ENCODE results near the gene CTNNA3. TPM values are rescaled to one million over a fixed set of nuclear protein-coding genes. Genes with fewer than 3 reads are reported as not detected.

CTNNA3 gene
- total and polyA plus RNA-seq, 4 donors = 0.16 to 2.4 (median 1.4) TPM

- Histone ChIP-seq H3K27me3 (ENCODE audit: control insufficient read depth in 4 of 4, insufficient read depth in 4 of 4, low read length in 3 of 4) (no peaks in the 10 kb centered on the region), H3K4me3 (ENCODE audit: low read depth in 1 of 3, low read length in 3 of 3) (no peak overlapping the region), H3K27ac (ENCODE audit: low read depth in 1 of 2, low read length in 2 of 2) (no peak overlapping the region), H3K36me3 (ENCODE audit: control insufficient read depth in 4 of 4, insufficient read depth in 3 of 4, low read depth in 1 of 4, low read length in 3 of 4) (no peaks in the 10 kb centered on the region), H3K9ac (ENCODE audit: low read depth in 1 of 2, low read length in 2 of 2) (no peak overlapping the region), H3K4me1 (ENCODE audit: control insufficient read depth in 4 of 4, insufficient read depth in 4 of 4, low read length in 3 of 4) (no peaks in the 10 kb centered on the region), H3K9me3 (ENCODE audit: control insufficient read depth in 4 of 4, low read length in 3 of 4) (no peaks in the 10 kb centered on the region)
- 93% methylated on average over 3 of the region's 3 CpGs for WGBS
- DNase-seq (ENCODE audit: low spot score) = no peak
- TF ChIP-seq, protein P1, sequence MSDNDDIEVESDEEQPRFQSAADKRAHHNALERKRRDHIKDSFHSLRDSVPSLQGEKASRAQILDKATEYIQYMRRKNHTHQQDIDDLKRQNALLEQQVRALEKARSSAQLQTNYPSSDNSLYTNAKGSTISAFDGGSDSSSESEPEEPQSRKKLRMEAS (IDR thresholded peaks at IDR 0.05) = no peak
- TF ChIP-seq YY1 (IDR thresholded peaks at IDR 0.05) = no peak
- no peak for TF ChIP-seq FOXA2 (IDR thresholded peaks at IDR 0.05)
- TF ChIP-seq REST (IDR thresholded peaks at IDR 0.05) = no peak
Measured at GRCh38 chr10:66780796-66781195, 915.2 kb downstream of the CTNNA3 start.

DNA sequence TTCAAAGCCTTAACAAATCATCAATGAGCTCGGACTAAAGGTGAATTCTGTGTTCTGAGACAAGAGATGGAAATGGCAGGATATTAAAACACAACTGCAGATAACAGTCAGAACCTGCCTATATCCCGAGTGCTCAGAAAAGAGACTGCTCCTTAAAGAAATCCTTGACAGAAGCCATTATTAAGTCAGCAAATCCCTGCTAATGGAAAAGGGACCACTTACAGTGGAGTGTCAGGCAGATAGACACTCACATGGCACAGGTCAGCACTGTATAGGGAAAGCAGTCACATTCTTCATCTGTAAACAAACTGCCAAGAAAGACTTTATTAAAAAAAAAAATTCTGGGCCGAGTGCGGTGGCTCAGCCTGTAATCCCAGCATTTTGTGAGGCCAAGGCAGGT, 917.6 kb downstream of the CTNNA3 start:
- Histone ChIP-seq H3K9me3 (ENCODE audit: control insufficient read depth in 4 of 4, low read length in 3 of 4) (no peaks in the 10 kb centered on the region), H3K36me3 (ENCODE audit: control insufficient read depth in 4 of 4, insufficient read depth in 3 of 4, low read depth in 1 of 4, low read length in 3 of 4) (no peaks in the 10 kb centered on the region), H3K27ac (ENCODE audit: low read depth in 1 of 2, low read length in 2 of 2) (no peak overlapping the region), H3K27me3 (ENCODE audit: control insufficient read depth in 4 of 4, insufficient read depth in 4 of 4, low read length in 3 of 4) (no peaks in the 10 kb centered on the region), H3K9ac (ENCODE audit: low read depth in 1 of 2, low read length in 2 of 2) (no peak overlapping the region), H3K4me3 (ENCODE audit: low read depth in 1 of 3, low read length in 3 of 3) (no peak overlapping the region), H3K4me1 (ENCODE audit: control insufficient read depth in 4 of 4, insufficient read depth in 4 of 4, low read length in 3 of 4) (no peaks in the 10 kb centered on the region)
- no peak for DNase-seq (ENCODE audit: low spot score)
- TF ChIP-seq GABPA (IDR thresholded peaks at IDR 0.05 in 1 of 2, conservative IDR thresholded peaks at IDR 0.05 in 1 of 2) (no peak), NR2F2 (IDR thresholded peaks at IDR 0.05) (no peak), EGR1 (IDR thresholded peaks at IDR 0.05; ENCODE audit: low read depth in 2 of 2) (no peak), YY1 (IDR thresholded peaks at IDR 0.05) (no peak)
- 82% methylated on average over 4 of the region's 4 CpGs for WGBS

- no peaks in the 10 kb centered on the region for H3K27me3 ChIP-seq (ENCODE audit: control insufficient read depth in 4 of 4, insufficient read depth in 4 of 4, low read length in 3 of 4)
- WGBS = 91% methylated on average over 2 of the region's 2 CpGs
- no peaks in the 10 kb centered on the region for H3K36me3 ChIP-seq (ENCODE audit: control insufficient read depth in 4 of 4, insufficient read depth in 3 of 4, low read depth in 1 of 4, low read length in 3 of 4)
- H3K4me1 ChIP-seq (ENCODE audit: control insufficient read depth in 4 of 4, insufficient read depth in 4 of 4, low read length in 3 of 4) = no peaks in the 10 kb centered on the region
- H3K4me3 ChIP-seq (ENCODE audit: low read depth in 1 of 3, low read length in 3 of 3) = no peak overlapping the region
- H3K27ac ChIP-seq (ENCODE audit: low read depth in 1 of 2, low read length in 2 of 2) = no peak overlapping the region
- no peaks in the 10 kb centered on the region for H3K9me3 ChIP-seq (ENCODE audit: control insufficient read depth in 4 of 4, low read length in 3 of 4)
- TF ChIP-seq GABPA (IDR thresholded peaks at IDR 0.05 in 1 of 2, conservative IDR thresholded peaks at IDR 0.05 in 1 of 2) (no peak), RXRA (IDR thresholded peaks at IDR 0.05) (no peak), SP1 (IDR thresholded peaks at IDR 0.05) (no peak), EGR1 (IDR thresholded peaks at IDR 0.05; ENCODE audit: low read depth in 2 of 2) (no peak), YY1 (IDR thresholded peaks at IDR 0.05) (no peak), NR2F2 (IDR thresholded peaks at IDR 0.05) (no peak), TAF1 (conservative IDR thresholded peaks at IDR 0.05) (no peak), REST (IDR thresholded peaks at IDR 0.05) (no peak), HNF4A (conservative IDR thresholded peaks at IDR 0.05) (no peak)
- TF ChIP-seq, protein P2, sequence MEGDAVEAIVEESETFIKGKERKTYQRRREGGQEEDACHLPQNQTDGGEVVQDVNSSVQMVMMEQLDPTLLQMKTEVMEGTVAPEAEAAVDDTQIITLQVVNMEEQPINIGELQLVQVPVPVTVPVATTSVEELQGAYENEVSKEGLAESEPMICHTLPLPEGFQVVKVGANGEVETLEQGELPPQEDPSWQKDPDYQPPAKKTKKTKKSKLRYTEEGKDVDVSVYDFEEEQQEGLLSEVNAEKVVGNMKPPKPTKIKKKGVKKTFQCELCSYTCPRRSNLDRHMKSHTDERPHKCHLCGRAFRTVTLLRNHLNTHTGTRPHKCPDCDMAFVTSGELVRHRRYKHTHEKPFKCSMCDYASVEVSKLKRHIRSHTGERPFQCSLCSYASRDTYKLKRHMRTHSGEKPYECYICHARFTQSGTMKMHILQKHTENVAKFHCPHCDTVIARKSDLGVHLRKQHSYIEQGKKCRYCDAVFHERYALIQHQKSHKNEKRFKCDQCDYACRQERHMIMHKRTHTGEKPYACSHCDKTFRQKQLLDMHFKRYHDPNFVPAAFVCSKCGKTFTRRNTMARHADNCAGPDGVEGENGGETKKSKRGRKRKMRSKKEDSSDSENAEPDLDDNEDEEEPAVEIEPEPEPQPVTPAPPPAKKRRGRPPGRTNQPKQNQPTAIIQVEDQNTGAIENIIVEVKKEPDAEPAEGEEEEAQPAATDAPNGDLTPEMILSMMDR (IDR thresholded peaks at IDR 0.05; ENCODE audit: low read depth, low read length, missing input control) = no peak
- TF ChIP-seq, protein P1 (IDR thresholded peaks at IDR 0.05) = no peak
- TF ChIP-seq, protein P3, sequence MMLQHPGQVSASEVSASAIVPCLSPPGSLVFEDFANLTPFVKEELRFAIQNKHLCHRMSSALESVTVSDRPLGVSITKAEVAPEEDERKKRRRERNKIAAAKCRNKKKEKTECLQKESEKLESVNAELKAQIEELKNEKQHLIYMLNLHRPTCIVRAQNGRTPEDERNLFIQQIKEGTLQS (IDR thresholded peaks at IDR 0.05) = no peak
- TF ChIP-seq, protein P4, sequence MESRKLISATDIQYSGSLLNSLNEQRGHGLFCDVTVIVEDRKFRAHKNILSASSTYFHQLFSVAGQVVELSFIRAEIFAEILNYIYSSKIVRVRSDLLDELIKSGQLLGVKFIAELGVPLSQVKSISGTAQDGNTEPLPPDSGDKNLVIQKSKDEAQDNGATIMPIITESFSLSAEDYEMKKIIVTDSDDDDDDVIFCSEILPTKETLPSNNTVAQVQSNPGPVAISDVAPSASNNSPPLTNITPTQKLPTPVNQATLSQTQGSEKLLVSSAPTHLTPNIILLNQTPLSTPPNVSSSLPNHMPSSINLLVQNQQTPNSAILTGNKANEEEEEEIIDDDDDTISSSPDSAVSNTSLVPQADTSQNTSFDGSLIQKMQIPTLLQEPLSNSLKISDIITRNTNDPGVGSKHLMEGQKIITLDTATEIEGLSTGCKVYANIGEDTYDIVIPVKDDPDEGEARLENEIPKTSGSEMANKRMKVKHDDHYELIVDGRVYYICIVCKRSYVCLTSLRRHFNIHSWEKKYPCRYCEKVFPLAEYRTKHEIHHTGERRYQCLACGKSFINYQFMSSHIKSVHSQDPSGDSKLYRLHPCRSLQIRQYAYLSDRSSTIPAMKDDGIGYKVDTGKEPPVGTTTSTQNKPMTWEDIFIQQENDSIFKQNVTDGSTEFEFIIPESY (IDR thresholded peaks at IDR 0.05) = no peak
- DNase-seq (ENCODE audit: low spot score) = no peak
- H3K9ac ChIP-seq (ENCODE audit: low read depth in 1 of 2, low read length in 2 of 2) = no peak overlapping the region
Measured at GRCh38 chr10:66777665-66778064, 918.3 kb downstream of the CTNNA3 start.
